Endothelial cell of umbilical vein (primary cell): ENCODE measurements around the gene MIB1.

ENCODE experiments used
- CTCF ChIP-seq, 2 donors: IDR thresholded peaks; 1 replicate in 1 of 2; 2 replicates in 1 of 2; pipeline ENCODE4 v1.5.1; 2011; ENCODE audit warnings: low read length in 2 of 2, mild to moderate bottlenecking in 2 of 2, moderate library complexity in 2 of 2, control low read depth in 1 of 2, inconsistent platforms in 1 of 2, low read depth in 1 of 2; ENCODE audit not compliant: insufficient read depth in 1 of 2; ENCODE audit errors: extremely low read depth in 1 of 2
- MAX ChIP-seq: IDR thresholded peaks from 2 replicates; pipeline ENCODE4 v1.6.1; 2011; ENCODE audit not compliant: insufficient read depth, insufficient read length
- MYC ChIP-seq: IDR thresholded peaks from one replicate; pipeline ENCODE4 v1.6.1; 2011; ENCODE audit warnings: mild to moderate bottlenecking, low read depth, low read length
- POLR2A ChIP-seq: IDR thresholded peaks from 2 replicates; pipeline ENCODE4 v1.6.1; 2012; ENCODE audit warnings: low read depth, mild to moderate bottlenecking, control low read depth, low read length
- POLR2AphosphoS5 ChIP-seq: IDR thresholded peaks from 2 replicates; pipeline ENCODE4 v1.6.1; 2012; ENCODE audit warnings: low read depth, mild to moderate bottlenecking, control low read depth, low read length, moderate library complexity; ENCODE audit not compliant: insufficient read depth

- TF ChIP-seq CTCF (IDR thresholded peaks at IDR 0.05; ENCODE audit: extremely low read depth in 1 of 2, insufficient read depth in 1 of 2, low read depth in 1 of 2, low read length in 2 of 2) (no peak), POLR2A (no peak), MAX (no peak), POLR2AphosphoS5 (no peak), MYC (no peak)
Measured at GRCh38 chr18:21864386-21864785, 123.8 kb downstream of the MIB1 start.
